HG02852 (cell line): ENCODE measurements around the gene C6orf52.
A peak's percentile ranks its signal among the peaks of the same experiment; 100 is the strongest.

Experiments
- ATAC-seq: cut with Tn5 transposase; IDR thresholded peaks from one replicate; pipeline ENCODE4 v1.9.1; 2021; ENCODE audit warnings: mild to moderate bottlenecking, moderate library complexity; ENCODE audit not compliant: unreplicated experiment

The C6orf52 gene

DNA sequence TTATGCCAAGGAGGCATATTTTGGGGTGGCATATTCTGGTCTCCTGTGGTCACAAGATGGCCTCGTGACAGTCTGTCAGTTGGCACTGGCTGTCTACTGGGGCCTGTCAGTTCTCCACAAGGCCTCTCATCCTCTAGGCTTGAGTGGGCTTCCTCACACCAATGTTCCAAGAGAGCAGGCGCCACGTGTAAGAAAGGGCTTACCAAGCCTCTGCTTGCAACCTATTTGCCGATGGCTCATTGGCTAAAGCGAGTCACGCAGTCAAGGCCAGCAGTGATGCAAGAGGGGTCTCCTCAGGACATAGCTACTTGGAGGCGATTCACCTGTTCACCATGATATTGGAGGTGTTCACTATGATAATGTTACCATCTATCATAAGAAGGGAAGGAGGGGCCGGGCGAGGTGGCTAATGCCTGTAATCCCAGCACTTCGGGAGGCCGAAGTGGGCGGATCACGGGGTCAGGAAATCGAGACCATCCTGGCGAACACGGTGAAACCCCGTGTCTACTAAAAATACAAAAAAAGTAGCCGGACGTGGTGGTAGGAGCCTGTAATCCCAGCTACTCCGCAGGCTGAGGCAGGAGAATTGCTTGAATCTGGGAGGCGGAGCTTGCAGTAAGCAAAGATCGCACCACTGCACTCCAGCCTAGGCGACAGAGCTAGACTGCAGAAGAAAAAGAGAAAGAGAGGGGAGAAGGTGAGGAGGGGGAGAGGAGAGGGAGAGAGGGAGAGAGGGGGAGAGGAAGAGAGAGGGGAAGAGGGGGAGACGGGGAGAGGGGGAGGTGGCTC is 35.3 kb downstream of the C6orf52 start:
- ATAC-seq, result no peak

DNA sequence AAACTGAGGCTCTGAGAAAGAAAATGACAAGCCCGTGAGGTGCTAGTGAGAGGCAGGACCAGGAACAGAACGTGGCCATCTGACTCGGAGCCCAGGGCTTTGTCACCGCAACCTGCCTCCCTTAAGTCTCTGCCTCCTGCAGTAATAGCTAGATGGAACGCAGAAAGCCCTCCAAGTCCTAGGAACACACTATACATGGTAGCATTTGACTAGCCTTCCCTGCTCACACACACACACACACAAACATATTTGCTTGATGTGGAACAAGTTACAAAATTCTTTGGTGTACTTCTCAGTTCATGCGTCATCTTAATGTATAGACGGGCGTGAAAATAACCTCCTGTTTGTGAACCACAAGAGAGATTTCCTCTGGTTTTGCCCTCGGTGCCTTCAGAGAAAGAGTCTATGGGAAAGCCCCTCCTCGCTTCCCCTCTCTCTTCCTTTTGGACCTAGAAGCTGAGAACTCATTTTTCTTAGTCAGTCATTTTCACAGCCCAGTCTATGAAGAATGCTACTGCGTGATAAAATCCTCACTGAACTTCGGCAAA is 38.8 kb downstream of the C6orf52 start:
- ATAC-seq, result peak; percentile 50

DNA sequence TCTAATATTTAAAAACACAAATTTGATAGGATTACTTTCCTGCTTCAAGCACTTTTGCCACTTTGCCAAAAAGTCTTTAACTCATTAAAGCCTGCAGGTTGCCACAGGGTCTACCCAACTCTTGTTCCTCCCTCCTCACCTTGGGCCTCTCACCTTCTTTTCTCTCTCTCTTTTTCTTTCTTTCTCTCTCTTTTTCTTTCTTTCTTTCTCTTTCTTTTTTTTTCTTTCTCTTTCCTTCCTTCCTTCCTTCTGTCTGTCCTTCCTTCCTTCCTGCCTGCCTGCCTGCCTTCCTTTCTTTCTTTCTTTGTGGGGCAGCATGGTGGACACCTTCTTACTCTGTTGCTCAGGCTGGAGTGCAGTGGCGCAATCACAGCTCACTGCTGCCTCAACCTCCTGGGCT is 50.2 kb downstream of the C6orf52 start:
- ATAC-seq, result no peak

DNA sequence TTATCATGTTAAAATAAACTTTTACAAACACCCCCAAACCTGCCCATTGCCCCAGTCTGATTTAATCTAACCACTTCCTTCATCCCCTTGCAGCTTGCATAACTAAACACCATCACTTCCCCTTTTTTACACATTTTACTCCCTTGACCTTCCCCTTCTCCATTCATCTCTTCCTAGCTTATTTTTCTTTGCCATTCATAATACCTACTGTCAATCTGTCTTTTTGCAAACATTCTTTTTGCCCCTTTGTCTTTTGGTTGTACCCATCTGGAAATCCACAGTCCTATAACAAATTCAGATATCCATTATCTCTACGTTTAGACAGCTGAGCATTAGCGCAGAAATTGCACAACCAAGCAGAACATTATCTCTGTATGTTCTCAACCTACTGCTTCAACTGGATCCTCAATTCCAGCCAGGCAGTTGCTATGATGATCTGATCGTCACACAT is 51.2 kb downstream of the C6orf52 start:
- ATAC-seq, result peak; percentile 96

DNA sequence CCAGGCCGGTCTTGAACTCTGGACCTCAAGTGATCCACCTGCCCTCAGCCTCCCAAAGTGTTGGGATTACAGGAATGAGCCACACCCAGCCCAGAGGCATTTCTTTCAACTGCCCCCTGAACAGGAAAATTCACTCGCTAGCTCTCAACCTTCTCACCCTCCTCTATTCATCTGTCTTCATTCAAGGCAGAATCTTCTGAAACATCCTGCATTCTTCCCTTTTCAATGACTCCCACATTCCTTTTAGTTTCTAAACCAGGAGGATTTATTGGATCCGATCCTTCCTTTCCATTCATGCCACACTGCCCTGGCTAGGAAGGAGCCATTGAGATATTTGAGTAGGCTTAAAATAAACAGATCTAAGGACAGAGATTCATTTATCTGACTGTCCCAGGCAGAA is 52.9 kb downstream of the C6orf52 start:
- no peak for ATAC-seq

DNA sequence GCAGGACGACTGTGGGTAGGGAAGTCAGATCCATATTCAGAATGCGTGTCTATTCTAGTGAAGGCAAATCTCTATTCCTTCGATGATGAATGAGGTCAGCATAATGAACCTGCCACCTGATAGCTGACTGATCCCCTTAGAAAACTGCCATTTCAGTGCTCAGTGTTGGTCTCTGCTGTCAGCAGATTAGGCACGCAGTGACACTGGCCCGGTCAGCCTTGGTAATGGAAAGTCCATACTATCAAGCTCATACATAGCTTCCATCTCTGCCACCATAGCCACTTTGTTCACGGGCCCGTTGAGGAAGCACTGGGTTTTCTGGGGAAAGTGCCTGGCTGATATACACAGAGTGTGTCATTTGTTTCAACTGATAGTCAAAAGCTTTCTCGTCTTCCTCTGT is 54.0 kb downstream of the C6orf52 start:
- no peak for ATAC-seq

DNA sequence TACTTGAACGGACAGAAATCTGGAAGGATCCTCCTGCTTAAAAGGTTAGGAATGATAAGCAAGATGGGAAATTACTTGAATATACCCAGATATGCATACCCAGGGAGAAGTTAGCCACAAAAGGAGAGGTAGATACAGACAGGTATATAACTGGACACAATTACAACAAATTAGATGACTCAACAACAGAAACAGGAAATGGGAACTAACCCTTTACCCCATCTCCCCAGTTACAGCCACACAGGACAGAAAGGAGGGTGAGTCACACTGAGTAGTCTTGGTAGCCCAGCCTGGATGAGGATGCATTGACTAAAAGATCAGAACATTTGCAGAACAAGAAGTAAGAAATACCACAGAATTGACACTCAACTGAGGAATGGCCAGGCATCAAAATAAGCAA is 61.2 kb downstream of the C6orf52 start:
- ATAC-seq, result peak; percentile 93

DNA sequence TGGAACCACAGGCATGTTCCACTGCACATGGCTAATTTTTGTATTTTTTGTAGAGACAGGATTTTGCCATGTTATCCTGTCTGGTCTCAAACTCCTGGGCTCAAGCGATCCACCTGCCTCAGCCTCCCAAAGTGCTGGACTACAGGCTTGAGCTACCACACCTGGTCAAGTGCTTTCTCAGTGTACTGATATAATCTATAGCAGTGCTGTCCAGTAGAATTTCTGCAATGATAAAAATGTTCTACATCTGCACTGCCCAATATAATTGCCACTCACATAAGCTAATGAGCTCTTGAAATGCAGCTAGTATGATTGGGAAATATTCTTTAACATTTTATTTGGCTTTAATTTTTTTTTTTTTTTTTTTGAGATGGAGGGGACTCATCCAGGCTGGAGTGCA is 64.2 kb downstream of the C6orf52 start:
- ATAC-seq, result no peak

DNA sequence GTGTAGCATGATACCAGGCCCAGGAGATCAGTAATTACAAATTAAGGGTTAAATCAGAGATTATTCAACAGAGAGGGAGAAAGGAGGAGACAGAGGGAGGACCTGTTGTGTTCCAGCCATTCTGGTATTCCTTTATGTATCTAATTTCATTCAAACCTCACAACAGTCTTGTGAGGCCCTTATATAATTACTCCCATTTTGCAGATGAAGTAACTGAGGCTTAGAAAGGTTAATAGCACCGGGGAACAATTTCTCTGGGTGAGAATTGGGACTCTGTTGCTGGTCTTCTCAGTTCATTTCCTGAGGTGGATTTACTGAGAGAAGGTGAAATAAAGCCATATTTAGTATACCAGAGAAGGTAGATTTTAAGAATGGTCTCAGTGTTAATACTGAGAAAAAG is 66.6 kb downstream of the C6orf52 start:
- ATAC-seq, result no peak

DNA sequence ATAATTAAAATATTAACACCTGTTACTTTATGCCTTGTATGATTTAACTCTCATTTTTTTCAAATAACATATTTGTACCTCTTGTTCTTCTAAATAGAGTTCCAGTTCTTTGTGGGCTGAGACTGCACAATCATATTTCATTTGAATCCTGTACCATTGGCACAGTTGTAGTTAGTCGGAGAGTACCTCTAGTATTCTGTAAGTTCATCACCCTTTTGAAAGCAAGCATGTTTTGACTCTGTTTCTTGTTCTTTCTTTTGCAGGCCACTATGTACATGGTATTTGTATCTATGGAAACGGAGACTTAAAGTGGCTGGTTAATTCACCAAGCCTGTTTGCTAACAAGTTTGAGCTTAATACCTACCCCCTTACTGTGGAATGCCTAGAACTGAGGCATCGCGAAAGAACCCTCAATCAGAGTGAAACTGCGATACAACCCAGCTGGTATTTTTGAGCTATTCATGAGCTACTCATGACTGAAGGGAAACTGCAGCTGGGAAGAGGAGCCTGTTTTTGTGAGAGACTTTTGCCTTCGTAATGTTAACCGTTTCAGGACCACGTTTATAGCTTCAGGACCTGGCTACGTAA is 68.2 kb downstream of the C6orf52 start:
- ATAC-seq, result peak; percentile 50

DNA sequence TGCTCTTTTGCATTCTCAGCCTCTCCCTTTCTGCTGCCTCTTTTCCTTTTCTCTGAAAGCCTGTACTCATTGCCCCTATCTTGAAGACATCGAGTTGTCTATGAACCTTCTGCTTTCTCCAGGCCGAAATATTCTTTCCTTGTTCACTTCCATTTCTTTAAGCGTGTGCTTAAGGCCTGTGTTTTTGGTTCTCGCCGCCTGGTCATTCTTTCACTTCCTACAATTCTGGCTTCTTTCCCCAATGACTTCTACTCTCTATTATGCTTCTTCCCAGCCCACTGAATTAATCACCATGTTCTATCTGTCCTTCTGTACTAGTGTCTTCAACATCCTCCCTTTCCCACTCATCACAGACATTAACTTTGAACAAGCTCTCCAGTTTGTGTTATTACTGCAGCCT is 69.6 kb downstream of the C6orf52 start:
- ATAC-seq, result no peak

DNA sequence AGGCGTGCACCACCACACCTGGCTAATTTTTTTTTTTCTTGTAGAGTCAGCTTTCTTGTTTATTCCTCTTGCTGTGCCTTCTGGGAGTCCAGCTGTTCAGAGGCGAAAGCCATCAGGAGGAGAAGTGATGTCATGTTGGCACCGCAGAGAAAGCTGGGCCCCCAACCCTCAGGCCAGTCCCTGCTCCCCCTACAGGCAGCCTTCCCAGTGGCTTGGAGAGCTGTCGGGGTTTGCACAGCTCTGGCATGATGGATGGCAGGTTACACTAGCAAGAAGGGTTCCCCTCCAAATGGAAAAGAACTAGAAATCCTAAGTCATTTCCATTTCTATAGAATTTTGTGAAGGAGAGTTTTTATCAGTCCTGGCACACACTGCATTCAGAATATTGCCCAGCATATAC is 72.6 kb downstream of the C6orf52 start:
- ATAC-seq, result no peak
